K562 treated with DMSO at 1 percent for 24 hours (cell line): ENCODE data around the gene MS4A13. TPM values are rescaled to one million over a fixed set of nuclear protein-coding genes. Genes with fewer than 3 reads are reported as not detected.

Experiments
- total RNA-seq: library from RNA; unstranded; fragments of 300-600 nt; gene quantifications from 2 replicates; pipeline ENCODE4 v1.2.3, GENCODE V29; 2022; ENCODE audit warnings: low read depth; ENCODE audit not compliant: insufficient read depth

The MS4A13 gene
- not detected in 2 replicates for total RNA-seq

GRCh38 chr11:60515144-60515855, at the start of gene MS4A13:
Gene MS4A13 (plus strand): TSS chr11:60515392. CDS start chr11:60518084, 2,692 bp downstream.

DNA sequence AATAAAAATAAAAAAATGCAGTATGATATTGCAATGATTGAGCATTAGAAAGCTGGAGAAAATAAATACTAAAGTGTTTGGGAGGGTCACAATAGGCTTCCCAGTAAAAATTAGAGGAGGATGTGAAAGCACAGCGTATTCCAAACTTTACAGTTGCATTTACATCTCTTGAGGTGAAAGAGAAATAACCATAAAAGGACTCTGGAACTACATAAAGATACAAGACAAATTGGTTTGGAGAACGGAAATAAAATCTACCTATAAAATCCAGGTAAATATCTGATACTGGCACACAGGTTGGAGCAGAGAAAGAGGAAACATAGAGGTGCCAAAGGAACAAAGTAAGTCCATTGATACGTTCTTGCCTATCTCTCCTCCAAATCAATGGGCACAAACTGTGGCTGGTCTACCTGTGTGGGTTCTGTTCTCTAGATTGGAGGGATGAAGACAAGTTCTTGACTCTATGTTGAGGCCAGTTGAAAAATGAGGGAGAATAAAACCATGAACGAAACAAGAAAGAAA, 22.6 kb upstream of the MS4A13 start, which contains the start of gene MS4A12:
MS4A12 (plus strand) TSS at position 291 of the 522 bp plus-strand sequence. CDS start 4,541 bp downstream, outside the sequence.

Other genes with a start within 250 kb of the MS4A13 start
- 0.29 TPM in 1 of 2 replicates, not detected in the other for gene MS4A4A, start 234.7 kb upstream of the MS4A13 start, total RNA-seq
- not detected in 2 replicates for gene MS4A6E, start 188.1 kb upstream of the MS4A13 start, total RNA-seq
- not detected in 2 replicates for gene MS4A7, start 136.9 kb upstream of the MS4A13 start, total RNA-seq
- not detected in 2 replicates for gene MS4A14, start 118.9 kb upstream of the MS4A13 start, total RNA-seq
- gene MS4A5, start 85.8 kb upstream of the MS4A13 start, total RNA-seq: not detected in 2 replicates
- gene MS4A1, start 59.5 kb upstream of the MS4A13 start, total RNA-seq: not detected in 2 replicates
- not detected in 2 replicates for gene MS4A12, start 22.6 kb upstream of the MS4A13 start, total RNA-seq
- gene MS4A8, start 184.2 kb downstream of the MS4A13 start, total RNA-seq: not detected in 2 replicates
- gene MS4A18, start 209.3 kb downstream of the MS4A13 start, total RNA-seq: not detected in 2 replicates
- gene MS4A15, start 241.5 kb downstream of the MS4A13 start, total RNA-seq: not detected in 2 replicates